Mesothelial cell of epicardium (in vitro differentiated cells): Measurements from ENCODE around the gene SNAPC1. TPM values are rescaled to one million over a fixed set of nuclear protein-coding genes. Genes with fewer than 3 reads are reported as not detected.
"Not testable (repeated sequence)": the region's sequence is repeated elsewhere in the genome, so short reads cannot be mapped to it uniquely, and the experiment has no call there.

Experiments
- DNase-seq, 2 experiments: peaks; one replicate each; pipeline ENCODE4 v3.0.0; 2021; ENCODE audit warnings: low spot score in 2 of 2; ENCODE audit not compliant: unreplicated experiment in 2 of 2
- H3K27ac Mint-ChIP-seq: 2 replicates; pipeline ENCODE4 v1.8.0; 2021; ENCODE audit warnings: mixed read lengths
- H3K27me3 Mint-ChIP-seq: 2 replicates; pipeline ENCODE4 v1.8.0; 2021; ENCODE audit warnings: low read depth, mixed read lengths
- H3K36me3 Mint-ChIP-seq: 2 replicates; pipeline ENCODE4 v1.8.0; 2021; ENCODE audit warnings: mixed read lengths
- H3K4me1 Mint-ChIP-seq: 2 replicates; pipeline ENCODE4 v1.8.0; 2021; ENCODE audit warnings: mixed read lengths
- H3K4me3 Mint-ChIP-seq: 2 replicates; pipeline ENCODE4 v1.8.0; 2021; ENCODE audit warnings: mild to moderate bottlenecking, moderate library complexity, mixed read lengths
- H3K9me3 Mint-ChIP-seq: 2 replicates; pipeline ENCODE4 v1.8.0; 2021; ENCODE audit warnings: mixed read lengths
- total RNA-seq: library from RNA; stranded (reverse); gene quantifications from 3 replicates; pipeline ENCODE4 v1.2.1, GENCODE V29; 2021
- TF ChIP-seq, protein P1 (sequence below): fragments of 200-600 bp; sonication (generic); IDR thresholded peaks from one replicate; pipeline ENCODE4 v1.5.0; 2021; ENCODE audit warnings: antibody characterized with exemption; ENCODE audit not compliant: unreplicated experiment

Gene SNAPC1
- total RNA-seq, 1 donor from 2014 or later: 6.2 TPM

DNA sequence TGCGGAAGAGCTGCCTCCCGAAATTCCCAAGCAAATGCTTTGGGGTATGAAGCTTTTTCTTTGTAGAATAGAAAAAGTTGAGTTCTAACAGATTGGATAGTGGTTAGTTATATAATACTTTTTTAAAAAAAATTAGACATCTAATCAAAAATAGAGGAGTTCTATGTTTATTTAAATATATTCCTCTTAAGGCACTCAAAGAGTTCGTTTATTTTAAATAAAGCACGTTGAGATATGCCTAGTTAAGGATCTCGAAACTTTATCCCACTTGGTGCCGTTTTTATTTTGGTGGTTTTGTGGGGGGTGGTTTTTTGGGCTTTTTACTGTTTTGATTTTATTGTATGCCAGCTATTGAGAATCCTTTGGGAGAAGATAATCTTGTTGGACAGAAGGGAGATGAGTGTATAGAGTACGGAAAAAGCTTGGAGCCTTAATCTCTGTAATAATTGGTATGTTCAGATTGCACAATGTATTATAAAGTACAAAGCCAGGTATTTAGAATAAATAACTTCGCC, 10.7 kb upstream of the SNAPC1 start:
- Mint-ChIP-seq H3K9me3 (no peaks in the 10 kb centered on the region), H3K27me3 (no peaks in the 10 kb centered on the region), H3K36me3 (peaks cover 14% of the 10 kb centered on the region), H3K4me1 (peaks cover 7% of the 10 kb centered on the region), H3K27ac (peak overlapping the region; percentile 89), H3K4me3 (peak overlapping the region; percentile 39)
- no peak for DNase-seq
- TF ChIP-seq, protein P1, sequence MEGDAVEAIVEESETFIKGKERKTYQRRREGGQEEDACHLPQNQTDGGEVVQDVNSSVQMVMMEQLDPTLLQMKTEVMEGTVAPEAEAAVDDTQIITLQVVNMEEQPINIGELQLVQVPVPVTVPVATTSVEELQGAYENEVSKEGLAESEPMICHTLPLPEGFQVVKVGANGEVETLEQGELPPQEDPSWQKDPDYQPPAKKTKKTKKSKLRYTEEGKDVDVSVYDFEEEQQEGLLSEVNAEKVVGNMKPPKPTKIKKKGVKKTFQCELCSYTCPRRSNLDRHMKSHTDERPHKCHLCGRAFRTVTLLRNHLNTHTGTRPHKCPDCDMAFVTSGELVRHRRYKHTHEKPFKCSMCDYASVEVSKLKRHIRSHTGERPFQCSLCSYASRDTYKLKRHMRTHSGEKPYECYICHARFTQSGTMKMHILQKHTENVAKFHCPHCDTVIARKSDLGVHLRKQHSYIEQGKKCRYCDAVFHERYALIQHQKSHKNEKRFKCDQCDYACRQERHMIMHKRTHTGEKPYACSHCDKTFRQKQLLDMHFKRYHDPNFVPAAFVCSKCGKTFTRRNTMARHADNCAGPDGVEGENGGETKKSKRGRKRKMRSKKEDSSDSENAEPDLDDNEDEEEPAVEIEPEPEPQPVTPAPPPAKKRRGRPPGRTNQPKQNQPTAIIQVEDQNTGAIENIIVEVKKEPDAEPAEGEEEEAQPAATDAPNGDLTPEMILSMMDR: no peak

DNA sequence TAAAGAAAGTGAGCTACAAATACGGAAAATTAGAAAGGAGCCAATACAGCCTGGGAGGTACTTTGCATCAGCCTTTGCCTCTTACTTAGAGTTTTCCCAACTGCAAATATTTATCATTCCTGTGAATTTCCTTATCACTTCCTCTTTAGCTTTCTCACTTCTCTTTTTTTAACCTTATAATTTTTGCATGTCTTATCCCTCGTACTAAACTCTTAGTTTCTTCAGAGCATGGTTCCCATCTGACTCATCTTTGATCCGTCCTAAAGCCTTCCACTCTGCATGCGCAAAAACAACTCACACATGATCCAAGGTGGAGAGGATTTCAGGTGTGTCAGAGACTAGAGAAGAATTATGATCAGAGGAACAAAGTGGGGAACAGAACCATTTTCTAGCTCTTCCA, 9.6 kb upstream of the SNAPC1 start:
- Mint-ChIP-seq H3K9me3 (no peaks in the 10 kb centered on the region), H3K4me1 (peaks cover 10% of the 10 kb centered on the region), H3K27me3 (no peaks in the 10 kb centered on the region), H3K4me3 (no peak overlapping the region), H3K36me3 (peaks cover 7% of the 10 kb centered on the region), H3K27ac (peak overlapping the region; percentile 21)
- TF ChIP-seq, protein P1: no peak
- no peak for DNase-seq

DNA sequence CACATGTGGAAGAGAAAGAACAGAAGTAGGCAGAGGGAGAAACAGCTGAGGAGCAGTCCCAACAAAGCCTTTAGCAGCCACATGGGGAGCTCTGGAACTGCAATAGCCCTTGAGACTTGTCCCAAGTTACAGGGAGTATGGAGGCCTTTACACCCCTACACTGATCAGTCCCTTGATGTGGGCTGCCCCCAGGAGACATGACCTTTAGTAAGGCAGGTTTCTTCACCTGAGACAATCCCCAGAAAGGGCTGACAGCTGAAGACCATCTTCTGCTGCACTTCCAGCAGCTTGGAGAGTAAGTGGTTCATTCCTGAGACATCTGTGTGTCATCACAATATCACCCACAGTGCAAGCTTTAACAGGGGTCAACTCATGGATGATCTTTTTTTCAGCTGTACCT, 8.6 kb upstream of the SNAPC1 start:
- peaks cover 10% of the 10 kb centered on the region for H3K4me1 Mint-ChIP-seq
- no peak for DNase-seq
- H3K9me3 Mint-ChIP-seq: no peaks in the 10 kb centered on the region
- no peaks in the 10 kb centered on the region for H3K27me3 Mint-ChIP-seq
- peaks cover 2% of the 10 kb centered on the region for H3K36me3 Mint-ChIP-seq
- TF ChIP-seq, protein P1: no peak
- H3K27ac Mint-ChIP-seq: no peak overlapping the region
- no peak overlapping the region for H3K4me3 Mint-ChIP-seq

DNA sequence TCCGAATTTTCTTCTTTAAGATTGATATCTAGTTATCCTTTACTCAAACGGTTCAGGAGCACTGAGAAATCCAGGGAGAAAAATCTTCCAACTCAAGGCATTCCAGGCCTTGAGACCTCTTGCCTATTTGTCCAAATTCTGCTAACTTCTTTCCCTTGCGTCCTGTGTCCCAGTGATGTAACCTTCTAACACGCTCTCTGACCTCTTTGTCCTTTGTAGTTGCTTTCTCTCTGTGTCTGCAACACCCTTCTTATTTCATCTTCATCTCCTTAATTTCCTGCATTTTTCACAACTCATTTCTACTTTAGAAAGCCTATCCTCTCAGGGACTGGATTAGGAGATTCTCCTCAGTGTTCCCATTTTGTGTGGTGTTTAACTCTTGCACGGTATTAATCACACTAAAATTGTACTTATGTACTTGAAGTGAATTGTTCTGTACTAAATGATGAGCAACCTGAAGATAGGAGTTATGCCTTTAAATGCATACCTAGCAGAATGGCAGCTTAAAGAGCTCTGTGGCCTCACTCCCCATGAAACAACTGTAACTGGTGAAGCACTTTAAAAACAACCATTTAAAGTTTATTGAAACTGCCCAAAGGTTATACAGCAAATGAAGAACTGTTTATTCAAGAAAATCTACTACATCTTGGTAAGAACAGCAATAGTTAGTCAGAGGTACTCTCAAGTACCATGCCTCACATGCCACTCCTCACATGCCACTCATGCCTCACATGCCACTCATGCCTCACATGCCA, 7.4 kb upstream of the SNAPC1 start:
- Mint-ChIP-seq H3K27ac (peak overlapping the region; percentile 6), H3K36me3 (peaks cover 2% of the 10 kb centered on the region), H3K27me3 (no peaks in the 10 kb centered on the region), H3K4me3 (no peak overlapping the region), H3K4me1 (peaks cover 10% of the 10 kb centered on the region), H3K9me3 (no peaks in the 10 kb centered on the region)
- no peak for DNase-seq
- TF ChIP-seq, protein P1: no peak

DNA sequence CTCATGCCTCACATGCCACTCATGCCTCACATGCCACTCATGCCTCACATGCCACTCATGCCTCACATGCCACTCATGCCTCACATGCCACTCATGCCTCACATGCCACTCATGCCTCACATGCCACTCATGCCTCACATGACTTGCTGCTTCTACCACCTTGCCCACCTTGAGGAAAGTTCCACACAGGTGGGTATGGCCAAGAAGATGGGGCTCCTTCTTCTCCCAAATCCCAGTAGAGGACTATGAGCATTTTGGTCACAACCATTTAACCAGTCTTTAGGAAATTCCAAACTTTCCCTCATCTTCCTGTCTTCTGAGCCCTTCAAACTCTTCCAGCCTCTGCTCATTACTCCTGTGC, 6.9 kb upstream of the SNAPC1 start:
- H3K27ac Mint-ChIP-seq: not testable (repeated sequence)

DNA sequence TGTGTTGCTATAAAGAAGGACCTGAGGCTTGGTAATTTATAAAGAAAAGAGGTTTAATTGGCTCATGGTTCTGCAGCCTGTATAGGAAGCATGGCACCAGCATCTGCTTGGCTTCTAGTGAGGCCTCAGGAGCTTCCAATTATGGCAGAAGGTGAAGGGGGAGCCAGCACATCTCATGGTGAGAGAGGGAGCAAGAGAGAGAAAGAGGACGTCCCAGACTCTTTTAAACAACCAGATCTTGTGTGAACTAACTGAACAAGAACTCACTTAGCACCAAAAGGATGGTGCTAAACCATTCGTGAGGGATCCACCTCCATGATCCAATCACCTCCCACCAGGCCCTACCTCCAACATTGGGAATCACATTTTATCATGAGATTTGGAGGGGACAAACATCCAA, 6.1 kb upstream of the SNAPC1 start:
- no peaks in the 10 kb centered on the region for H3K36me3 Mint-ChIP-seq
- TF ChIP-seq, protein P1: no peak
- H3K4me1 Mint-ChIP-seq: peaks cover 10% of the 10 kb centered on the region
- no peak overlapping the region for H3K27ac Mint-ChIP-seq
- H3K27me3 Mint-ChIP-seq: no peaks in the 10 kb centered on the region
- no peaks in the 10 kb centered on the region for H3K9me3 Mint-ChIP-seq
- H3K4me3 Mint-ChIP-seq: no peak overlapping the region
- DNase-seq: no peak

More for the DNA sequence above, 6.9 kb upstream of the SNAPC1 start:
- not testable (repeated sequence) for H3K27me3 Mint-ChIP-seq, H3K36me3 Mint-ChIP-seq, H3K9me3 Mint-ChIP-seq, H3K4me3 Mint-ChIP-seq, DNase-seq, H3K4me1 Mint-ChIP-seq
